OCI-LY3 (cell line): Measurements from ENCODE around the gene CHD1L.
"Not testable (repeated sequence)": the region's sequence is repeated elsewhere in the genome, so short reads cannot be mapped to it uniquely, and the experiment has no call there.

Source experiments
- H2AFZ ChIP-seq: fragments of 200-600, 300-600 bp; shearing (Covaris generic); 2 replicates; pipeline ENCODE4 v1.6.0; 2014; ENCODE audit warnings: antibody characterized with exemption, low read depth, low read length
- H3K27ac ChIP-seq: fragments of 200-600, 300-600 bp; sonication (generic); 2 replicates; pipeline ENCODE4 v1.5.1; 2014; ENCODE audit warnings: mild to moderate bottlenecking, low read length, moderate library complexity, mixed read lengths
- H3K27me3 ChIP-seq: fragments of 200-600, 300-600 bp; sonication (generic); 2 replicates; pipeline ENCODE4 v1.6.1; 2014; ENCODE audit warnings: low read depth, low read length, mixed read lengths
- H3K36me3 ChIP-seq: fragments of 200-600, 300-600 bp; sonication (generic); replicated peaks from 2 replicates; pipeline ENCODE3; 2014; ENCODE audit warnings: low read depth, low read length, mixed read lengths
- H3K4me1 ChIP-seq: fragments of 300-600, 200-600 bp; sonication (generic); 2 replicates; pipeline ENCODE4 v1.6.1; 2014; ENCODE audit warnings: low read length, mixed read lengths
- H3K4me2 ChIP-seq: fragments of 200-600, 300-600 bp; sonication (generic); 2 replicates; pipeline ENCODE4 v1.6.1; 2014; ENCODE audit warnings: low read length, mixed read lengths
- H3K4me3 ChIP-seq: fragments of 300-600, 200-600 bp; sonication (generic); 2 replicates; pipeline ENCODE4 v1.5.1; 2014; ENCODE audit warnings: antibody characterized with exemption, mild to moderate bottlenecking, low read length, moderate library complexity
- H3K79me2 ChIP-seq: fragments of 300-600, 200-600 bp; shearing (Covaris generic); 2 replicates; pipeline ENCODE4 v1.6.1; 2014; ENCODE audit warnings: mild to moderate bottlenecking, low read length, mixed read lengths
- H3K9ac ChIP-seq: fragments of 300-600, 200-600 bp; shearing (Covaris generic); 2 replicates; pipeline ENCODE4 v1.6.0; 2014; ENCODE audit warnings: mild to moderate bottlenecking, low read length, moderate library complexity
- H3K9me3 ChIP-seq: fragments of 200-600, 300-600 bp; shearing (Covaris generic); 2 replicates; pipeline ENCODE4 v1.6.1; 2014; ENCODE audit warnings: low read length, mixed read lengths; ENCODE audit not compliant: insufficient read depth
- H4K20me1 ChIP-seq: fragments of 200-600, 300-600 bp; sonication (generic); 2 replicates; pipeline ENCODE4 v1.6.1; 2016; ENCODE audit warnings: low read length, mixed read lengths; ENCODE audit not compliant: insufficient read depth
- CTCF ChIP-seq: fragments of 200-600, 300-600 bp; sonication (generic); IDR thresholded peaks from 2 replicates; pipeline ENCODE4 v1.5.1; 2014; ENCODE audit warnings: antibody characterized with exemption, low read length, low read depth
- EZH2phosphoT487 ChIP-seq: fragments of 200-600 bp; shearing (Covaris generic); IDR thresholded peaks from 2 replicates; pipeline ENCODE4 v1.6.1; 2018; ENCODE audit warnings: antibody characterized with exemption, mixed run types, low read depth

Gene CHD1L

GRCh38 chr1:147238925-147239820 lies 3.3 kb upstream of the CHD1L start:
- no peak overlapping the region for H2AFZ ChIP-seq
- no peaks in the 10 kb centered on the region for H3K36me3 ChIP-seq
- H3K9ac ChIP-seq: no peak overlapping the region
- H3K79me2 ChIP-seq: peaks cover 15% of the 10 kb centered on the region
- TF ChIP-seq EZH2phosphoT487: no peak
- TF ChIP-seq CTCF: no peak
- peaks cover 9% of the 10 kb centered on the region for H3K4me1 ChIP-seq
- H4K20me1 ChIP-seq: peaks cover 7% of the 10 kb centered on the region
- no peak overlapping the region for H3K27ac ChIP-seq
- H3K9me3 ChIP-seq: peaks cover 3% of the 10 kb centered on the region; the same call in 1 of the 2 replicates
- H3K4me3 ChIP-seq: no peak overlapping the region
- H3K27me3 ChIP-seq: no peaks in the 10 kb centered on the region
- no peak overlapping the region for H3K4me2 ChIP-seq

DNA sequence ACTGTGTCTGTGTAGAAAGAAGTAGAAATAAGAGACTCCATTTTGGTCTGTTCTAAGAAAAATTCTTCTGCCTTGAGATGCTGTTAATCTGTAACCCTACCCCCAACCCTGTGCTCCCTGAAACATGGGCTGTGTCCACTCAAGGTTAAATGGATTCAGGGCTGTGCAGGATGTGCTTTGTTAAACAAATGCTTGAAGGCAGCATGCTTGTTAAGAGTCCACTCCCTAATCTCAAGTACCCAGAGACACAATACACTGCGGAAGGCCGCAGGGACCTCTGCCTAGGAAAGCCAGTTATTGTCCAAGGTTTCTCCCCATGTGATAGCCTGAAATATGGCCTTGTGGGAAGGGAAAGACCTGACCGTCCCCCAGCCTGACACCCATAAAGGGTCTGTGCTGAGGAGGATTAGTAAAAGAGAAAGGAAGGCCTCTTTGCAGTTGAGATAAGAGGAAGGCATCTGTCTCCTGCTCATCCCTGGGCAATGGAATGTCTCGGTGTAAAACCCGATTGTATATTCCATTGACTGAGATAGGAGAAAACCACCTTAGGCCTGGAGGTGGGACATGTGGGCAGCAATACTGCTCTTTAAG lies 2.3 kb upstream of the CHD1L start:
- not testable (repeated sequence) for H3K9me3 ChIP-seq, H2AFZ ChIP-seq, H3K4me2 ChIP-seq, H3K4me3 ChIP-seq, H3K27me3 ChIP-seq, H3K36me3 ChIP-seq, H3K9ac ChIP-seq, H3K27ac ChIP-seq
- Histone ChIP-seq H3K4me1 (peaks cover 16% of the 10 kb centered on the region), H4K20me1 (peaks cover 14% of the 10 kb centered on the region), H3K79me2 (peaks cover 25% of the 10 kb centered on the region)

GRCh38 chr1:147241934-147242448 lies 493 bp upstream of the CHD1L start:
- peaks cover 15% of the 10 kb centered on the region for H3K36me3 ChIP-seq
- TF ChIP-seq CTCF: no peak
- TF ChIP-seq EZH2phosphoT487: no peak
- peak overlapping the region; percentile 97 for H2AFZ ChIP-seq
- H3K27ac ChIP-seq: no peak overlapping the region
- H3K79me2 ChIP-seq: peaks cover 43% of the 10 kb centered on the region
- H3K4me1 ChIP-seq: peaks cover 24% of the 10 kb centered on the region
- peaks cover 23% of the 10 kb centered on the region for H4K20me1 ChIP-seq
- no peaks in the 10 kb centered on the region for H3K9me3 ChIP-seq
- peak overlapping the region; percentile 91 for H3K4me3 ChIP-seq
- peak overlapping the region; percentile 92 for H3K4me2 ChIP-seq
- H3K9ac ChIP-seq: peak overlapping the region; percentile 69
- H3K27me3 ChIP-seq: no peaks in the 10 kb centered on the region

DNA sequence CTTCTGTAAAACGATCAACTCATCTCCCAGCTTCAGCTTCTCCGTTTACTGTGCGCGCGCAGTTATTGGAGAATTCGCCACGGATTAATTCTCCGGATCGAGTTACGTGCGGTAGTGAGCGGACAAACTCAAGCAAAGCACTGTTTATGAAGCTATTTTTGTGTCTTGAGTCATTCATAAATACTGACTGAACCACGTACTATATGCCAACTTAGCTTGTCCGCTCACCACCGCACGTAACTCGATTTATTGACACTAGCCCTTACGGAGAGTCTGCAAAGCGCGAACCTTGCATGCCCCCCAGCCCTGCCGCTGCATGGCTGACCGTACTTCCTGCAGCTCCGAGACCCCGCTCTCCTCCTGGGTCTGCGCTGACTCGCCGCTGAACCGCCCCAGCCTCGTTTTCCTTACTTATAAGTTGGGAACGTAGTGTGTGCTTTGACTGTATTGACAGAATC lies 773 bp downstream of the CHD1L start:
- H4K20me1 ChIP-seq: peaks cover 23% of the 10 kb centered on the region
- H2AFZ ChIP-seq: peak overlapping the region; percentile 59
- H3K4me3 ChIP-seq: peak overlapping the region; percentile 91
- H3K27ac ChIP-seq: peak overlapping the region; percentile 68
- peak overlapping the region; percentile 76 for H3K4me2 ChIP-seq
- no peaks in the 10 kb centered on the region for H3K9me3 ChIP-seq
- peaks cover 20% of the 10 kb centered on the region for H3K36me3 ChIP-seq
- peaks cover 33% of the 10 kb centered on the region for H3K4me1 ChIP-seq
- TF ChIP-seq EZH2phosphoT487 (no peak), CTCF (no peak)
- H3K9ac ChIP-seq: peak overlapping the region; percentile 91
- H3K27me3 ChIP-seq: no peaks in the 10 kb centered on the region
- H3K79me2 ChIP-seq: peaks cover 56% of the 10 kb centered on the region
